Bladder microvascular endothelial cell (primary cell): ENCODE measurements around the gene SRP19. TPM values are rescaled to one million over a fixed set of nuclear protein-coding genes. Genes with fewer than 3 reads are reported as not detected.

ENCODE experiments used
- total RNA-seq: library from RNA; depleted of rRNA; stranded (reverse); fragments of >200 nt; gene quantifications from 2 replicates; pipeline ENCODE4 v1.2.3, GENCODE V29; 2014

Gene SRP19
- 40.2 and 73.8 TPM in 2 replicates for total RNA-seq

GRCh38 chr5:112860929-112861637, at the start of gene SRP19:
TSS of gene SRP19 (plus strand) at chr5:112861287. CDS start at chr5:112861377, 90 bp downstream.

Other genes with a start within 250 kb of the SRP19 start
- 33.0 and 85.9 TPM in 2 replicates for gene APC, start 123.4 kb upstream of the SRP19 start, total RNA-seq
- 45.2 and 64.4 TPM in 2 replicates for gene REEP5, start 60.9 kb downstream of the SRP19 start, total RNA-seq
- 24.4 and 42.7 TPM in 2 replicates for gene DCP2, start 115.5 kb downstream of the SRP19 start, total RNA-seq